Stimulated activated CD8-positive, alpha-beta memory T cell treated with anti-CD3 and anti-CD28 coated beads, Interleukin-15, amount 100 ng/mL, for 1 hour (primary cell): ENCODE data around the gene ANXA8.

Source experiments
- DNase-seq: peaks from one replicate; pipeline ENCODE4 v3.0.0-alpha.2; 2020; ENCODE audit warnings: low read depth

Gene ANXA8

DNA sequence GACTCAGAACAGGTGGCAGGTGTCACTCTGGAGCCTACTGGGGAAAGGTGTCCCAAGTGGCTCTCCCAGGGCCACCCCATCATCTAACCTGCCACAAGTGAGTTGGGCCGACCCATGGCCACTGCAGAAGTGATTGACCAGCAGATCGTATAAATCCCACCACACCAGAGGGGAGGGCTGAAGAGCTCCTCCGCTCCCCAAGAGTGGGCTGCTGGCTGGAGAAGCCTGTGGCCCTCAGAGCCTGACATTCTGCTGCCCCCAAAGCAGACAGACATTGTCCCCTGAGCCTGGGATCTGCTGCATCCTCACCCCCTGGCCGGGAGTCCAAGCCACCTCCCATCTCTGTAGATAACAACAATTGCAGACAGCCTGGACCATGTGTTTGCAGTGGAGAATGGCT lies 36.7 kb downstream of the ANXA8 start:
- DNase-seq = no peak

DNA sequence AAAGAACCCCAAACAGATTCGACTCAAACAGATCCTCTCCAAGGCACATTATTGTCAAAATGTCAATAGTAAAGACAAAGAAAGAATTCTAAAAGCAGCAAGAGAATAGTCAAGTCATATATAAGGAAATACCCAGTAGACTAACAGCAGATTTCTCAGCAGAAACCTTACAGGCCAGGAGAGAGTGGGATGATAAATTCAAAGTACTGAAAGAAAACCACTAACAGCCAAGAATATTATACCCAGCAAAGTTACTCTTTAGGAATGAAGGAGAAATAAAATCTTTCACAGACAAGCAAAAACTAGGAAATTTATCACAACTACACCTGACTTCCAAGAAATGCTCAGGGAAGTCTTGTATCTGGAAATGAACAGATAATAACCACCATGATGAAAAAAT lies 38.2 kb downstream of the ANXA8 start:
- no peak for DNase-seq

DNA sequence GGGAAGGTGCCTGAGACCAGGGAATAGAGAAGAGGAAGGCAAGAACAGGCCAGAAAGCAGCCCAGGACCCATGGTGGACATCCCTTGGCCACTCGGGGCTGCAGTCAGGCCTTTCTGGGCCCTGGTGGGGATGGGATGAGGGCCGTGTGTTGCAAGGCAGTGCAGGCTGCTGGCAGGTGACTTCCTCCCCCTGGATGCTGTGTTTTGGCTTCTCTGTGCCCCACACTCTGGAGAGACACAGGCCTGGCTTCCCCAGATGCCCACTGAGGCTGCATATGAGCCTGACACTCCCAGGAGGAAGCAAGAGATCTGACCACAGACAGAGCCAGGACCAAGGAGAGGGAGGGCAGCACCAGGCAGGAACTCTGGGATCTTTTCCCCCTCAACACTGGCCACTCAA lies 39.9 kb downstream of the ANXA8 start:
- DNase-seq = no peak

DNA sequence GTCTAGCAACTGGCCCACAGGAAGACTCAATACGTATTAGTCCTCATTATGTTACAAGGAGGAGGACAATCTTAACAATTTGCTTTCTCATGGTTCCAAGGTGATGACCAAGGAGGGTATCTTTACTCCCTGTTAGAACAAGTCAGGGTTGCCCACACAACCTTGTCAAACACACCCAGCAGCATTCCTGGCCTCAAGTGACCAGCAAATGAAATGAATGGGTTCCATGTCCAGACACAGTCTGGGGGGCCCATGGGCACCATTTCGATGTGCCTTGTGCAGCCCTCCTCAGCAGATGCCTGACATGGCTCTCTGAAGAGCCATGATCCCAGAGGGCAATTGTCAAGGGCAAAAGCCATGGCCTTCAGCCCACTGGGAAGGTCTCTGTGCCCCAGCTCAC lies 40.8 kb downstream of the ANXA8 start:
- no peak for DNase-seq

DNA sequence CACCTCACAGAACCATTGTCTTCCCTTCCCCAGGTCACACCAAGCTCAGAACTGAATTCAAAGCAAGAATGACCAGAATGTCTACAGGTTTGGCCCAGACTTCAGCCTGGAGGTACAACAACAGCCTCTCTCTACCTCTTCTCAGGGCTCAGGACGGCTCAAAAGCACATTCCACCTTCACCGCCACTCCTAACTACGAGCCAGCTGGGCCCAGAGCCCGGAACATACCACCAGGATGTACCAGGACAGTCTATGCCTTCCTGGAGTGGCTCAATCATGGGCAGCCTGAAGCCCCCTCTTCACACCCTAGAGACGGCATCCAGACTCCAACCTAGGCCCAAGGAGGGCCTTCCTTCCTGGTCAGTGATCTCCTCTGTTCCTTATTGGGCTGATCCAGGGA lies 41.6 kb downstream of the ANXA8 start:
- no peak for DNase-seq

DNA sequence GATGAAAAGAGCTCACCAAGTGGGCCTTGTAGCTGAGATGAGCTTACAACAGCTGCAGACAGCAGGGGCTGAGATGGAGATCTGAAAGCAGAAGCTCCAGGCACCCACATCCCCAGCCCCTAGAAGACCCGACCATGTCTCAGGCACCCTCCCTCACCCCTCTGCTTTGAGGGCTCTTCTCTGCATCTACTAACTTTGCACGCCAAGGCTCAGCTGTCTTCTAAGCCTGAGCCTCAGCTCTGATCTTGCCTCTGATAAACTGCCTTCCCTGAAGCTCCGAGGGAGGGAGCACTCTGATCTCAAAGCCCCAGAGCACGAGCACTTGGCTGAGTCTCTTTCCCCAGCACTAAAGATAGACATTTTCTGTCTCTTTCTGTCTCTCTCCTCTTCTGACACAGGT lies 42.0 kb downstream of the ANXA8 start:
- no peak for DNase-seq

DNA sequence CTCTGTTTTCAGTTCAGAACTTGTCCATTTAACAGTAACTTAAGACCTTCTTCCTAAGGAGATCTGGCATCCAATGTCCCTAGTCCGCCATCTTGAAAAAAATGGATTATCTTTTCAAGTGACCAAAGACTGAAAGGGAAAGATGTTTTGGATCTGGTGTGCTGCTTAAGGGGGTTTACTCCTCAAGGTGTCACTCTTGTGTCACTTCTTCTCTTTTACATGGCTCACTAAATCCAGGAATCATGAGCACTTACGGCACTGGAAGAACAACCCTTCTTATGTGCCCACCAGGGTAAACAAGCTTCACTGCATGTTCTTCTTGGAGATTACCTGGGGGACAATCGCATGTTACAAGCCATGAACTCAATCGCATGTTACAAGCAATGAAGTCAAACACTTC lies 43.7 kb downstream of the ANXA8 start:
- DNase-seq = no peak

DNA sequence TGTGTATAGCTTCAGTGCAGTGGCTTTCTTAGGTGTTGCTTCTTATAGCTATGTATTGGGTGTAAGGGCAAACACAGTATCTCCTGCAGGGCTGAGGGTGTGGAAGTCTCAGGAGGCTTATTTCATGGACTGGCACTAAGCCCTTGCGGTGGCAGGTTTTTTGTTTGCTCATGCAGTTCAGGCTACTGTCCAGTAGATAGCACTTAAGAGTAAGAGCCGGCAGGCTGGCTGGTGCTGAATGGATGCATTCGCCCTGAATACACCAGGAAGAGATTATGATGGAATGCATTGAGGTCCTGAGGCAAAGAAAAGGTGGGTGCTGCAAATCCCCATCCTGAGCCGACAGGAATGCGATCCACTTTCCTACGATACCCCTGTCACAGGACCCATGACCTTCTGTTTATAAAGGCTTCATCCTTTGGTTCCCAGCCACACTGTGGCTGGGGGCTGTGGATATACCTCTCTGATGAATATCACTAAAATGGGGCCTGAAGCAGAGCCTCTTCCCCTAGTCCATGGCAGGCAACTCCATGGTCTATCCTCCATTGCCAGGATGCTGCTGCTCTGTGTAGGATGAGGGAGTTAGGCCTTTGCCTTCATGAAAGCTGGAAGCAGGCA lies 44.9 kb downstream of the ANXA8 start:
- no peak for DNase-seq

DNA sequence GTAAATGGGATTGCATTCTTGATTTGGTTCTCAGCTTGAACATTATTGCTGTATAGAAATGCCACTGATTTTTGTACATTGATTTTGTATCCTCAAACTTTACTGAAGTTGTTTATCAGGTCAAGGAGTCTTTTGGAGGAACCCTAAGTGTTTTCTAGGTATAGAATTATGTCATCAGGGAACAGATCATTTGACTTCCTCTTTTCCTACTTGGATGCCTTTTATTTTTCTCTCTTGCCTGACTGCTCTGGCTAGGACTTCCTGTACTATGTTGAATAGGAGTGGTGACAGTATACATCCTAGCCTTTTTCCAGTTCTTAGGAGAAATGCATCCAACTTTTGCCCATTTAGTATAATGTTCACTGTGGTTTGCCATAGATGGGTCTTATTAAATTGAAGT lies 48.8 kb downstream of the ANXA8 start:
- no peak for DNase-seq

DNA sequence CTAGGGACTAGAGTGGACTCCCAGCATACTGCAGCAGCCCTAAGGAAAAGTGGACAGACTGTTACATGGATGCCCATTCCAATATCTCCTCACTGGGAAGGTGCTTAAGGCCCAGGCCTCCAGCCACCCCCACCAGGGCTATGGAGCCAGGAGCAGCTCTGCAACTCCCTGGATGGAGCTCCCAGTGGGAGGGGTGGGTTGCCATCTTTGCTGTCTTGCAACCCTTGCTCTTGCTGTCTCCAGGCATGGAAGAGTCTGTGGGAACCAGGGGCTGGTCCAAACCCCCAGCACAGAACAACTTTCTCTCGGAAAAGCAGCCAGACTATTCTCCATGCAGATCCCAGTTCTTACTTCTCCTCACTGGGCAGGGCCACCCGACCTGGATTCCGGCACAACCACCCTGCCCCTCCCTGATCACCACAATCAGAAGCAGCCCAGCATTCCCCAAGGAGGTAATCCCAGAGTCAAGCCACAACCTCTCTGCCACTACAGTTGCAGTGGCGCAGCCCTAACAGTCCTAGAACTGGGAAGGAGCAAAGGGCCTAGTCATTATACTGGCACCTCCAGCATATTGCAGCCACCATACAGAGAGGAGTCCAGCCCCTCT lies 58.0 kb downstream of the ANXA8 start:
- no peak for DNase-seq

DNA sequence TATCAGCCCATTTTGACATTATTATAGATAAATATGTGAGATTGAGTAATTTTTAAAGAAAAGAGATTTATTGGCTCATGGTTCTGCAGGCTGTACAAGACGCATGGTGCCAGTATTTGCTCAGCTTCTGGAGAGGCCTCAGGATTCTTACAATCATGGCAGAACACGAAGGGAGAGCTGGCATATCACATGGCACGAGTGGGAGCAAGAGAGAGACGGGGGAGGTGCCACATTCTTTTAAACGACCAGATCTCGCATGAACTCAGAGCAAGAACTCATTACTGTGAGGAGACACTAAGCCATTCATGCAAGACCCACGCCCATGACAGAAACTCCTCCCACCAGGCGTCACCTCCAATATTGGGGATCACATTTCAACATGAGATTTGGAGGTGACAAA lies 59.7 kb downstream of the ANXA8 start:
- no peak for DNase-seq

DNA sequence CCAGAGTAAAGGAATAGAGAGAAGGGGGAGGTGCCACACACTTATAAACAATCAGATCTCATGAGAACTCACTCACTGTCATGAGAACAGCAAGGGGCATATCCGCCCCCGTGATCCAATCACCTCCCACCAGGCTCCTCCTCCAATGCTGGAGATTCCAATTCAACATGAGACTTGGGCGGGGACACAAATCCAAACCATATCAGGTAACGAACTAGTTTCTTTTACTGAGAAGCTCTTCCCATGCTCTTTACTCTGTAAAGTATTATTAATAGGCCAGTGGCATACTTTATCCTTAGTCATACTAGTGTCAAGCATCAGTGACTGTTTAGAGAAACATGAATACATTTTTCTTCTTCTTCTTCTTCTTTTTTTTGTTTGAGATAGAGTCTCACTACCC lies 60.4 kb downstream of the ANXA8 start:
- DNase-seq = no peak

DNA sequence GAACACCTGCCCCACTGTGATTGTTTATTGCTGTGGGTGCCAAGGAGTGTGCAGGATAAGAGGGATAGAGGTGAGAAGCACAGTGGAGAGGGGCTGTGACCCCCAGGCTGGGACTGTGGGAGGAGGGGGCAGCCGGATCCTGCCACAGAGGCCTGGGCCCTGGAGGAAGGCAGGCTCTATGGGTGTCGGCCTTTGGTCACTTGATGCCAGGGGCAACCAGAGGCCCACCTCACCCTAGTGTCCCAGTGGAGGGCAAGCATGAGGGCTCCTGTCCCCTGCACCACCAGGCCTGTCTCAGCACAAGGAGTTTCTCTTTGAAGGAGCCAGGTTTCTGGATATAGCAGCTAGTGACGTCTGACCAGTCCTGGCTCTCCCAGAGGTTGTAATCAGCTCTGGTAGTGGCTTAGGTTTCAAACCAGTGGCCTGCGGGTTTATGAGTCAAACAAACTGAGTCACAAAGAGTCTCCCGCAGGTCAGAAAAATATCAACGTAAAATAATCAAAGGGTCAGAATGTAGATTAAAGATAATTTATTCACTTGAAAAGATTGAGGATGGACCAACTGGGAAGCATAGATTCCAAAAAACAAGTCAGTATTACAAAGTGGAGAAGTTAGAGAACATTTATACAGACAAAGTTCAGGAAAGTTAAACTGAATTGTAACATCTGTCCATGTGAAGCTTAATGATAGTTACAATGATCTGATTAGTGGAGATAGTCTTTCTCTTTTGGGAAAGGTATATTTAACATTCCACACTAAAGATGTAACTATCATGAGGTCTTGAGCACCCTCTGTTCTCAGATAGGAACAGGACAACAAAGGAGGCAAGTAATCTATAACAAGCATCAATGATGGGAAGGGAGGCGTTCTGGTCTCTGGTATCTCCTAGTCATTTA lies 62.6 kb downstream of the ANXA8 start:
- DNase-seq = no peak

DNA sequence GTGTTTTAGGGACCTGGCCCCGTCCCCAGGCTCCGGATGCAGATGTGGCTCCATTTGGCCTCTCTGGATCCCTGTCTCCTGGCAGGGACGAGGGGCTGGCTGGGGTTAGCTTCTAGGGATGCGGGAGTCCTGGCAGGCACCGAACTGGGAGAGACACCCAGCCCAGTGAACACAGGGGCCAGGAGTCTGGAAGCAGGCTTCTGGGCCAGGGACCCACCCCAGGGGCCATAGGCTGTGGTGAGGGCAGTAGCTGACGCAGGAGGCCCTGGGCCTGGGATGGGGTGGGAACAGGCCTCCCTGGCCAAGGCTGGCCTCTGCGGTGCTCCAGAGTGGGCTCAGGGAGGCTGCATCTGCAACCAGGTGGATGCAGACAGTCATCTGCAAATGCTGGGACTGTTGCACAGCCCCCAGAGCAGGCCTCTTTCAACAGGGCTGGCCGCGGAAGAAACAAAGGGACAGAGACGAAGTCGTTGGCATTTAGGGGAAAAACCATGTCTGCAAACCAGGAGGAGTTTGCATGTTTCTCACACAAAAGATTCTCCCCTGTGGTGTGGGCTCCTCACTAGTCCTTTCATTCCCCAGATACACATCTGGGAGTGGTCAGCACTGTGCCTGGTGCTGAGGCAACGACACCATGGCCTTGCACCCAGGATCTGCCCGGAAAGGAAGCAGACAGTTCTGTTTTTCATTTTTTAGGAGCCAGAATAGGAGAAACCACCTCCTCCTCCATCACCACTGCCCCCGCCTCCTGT lies 63.4 kb downstream of the ANXA8 start:
- no peak for DNase-seq

DNA sequence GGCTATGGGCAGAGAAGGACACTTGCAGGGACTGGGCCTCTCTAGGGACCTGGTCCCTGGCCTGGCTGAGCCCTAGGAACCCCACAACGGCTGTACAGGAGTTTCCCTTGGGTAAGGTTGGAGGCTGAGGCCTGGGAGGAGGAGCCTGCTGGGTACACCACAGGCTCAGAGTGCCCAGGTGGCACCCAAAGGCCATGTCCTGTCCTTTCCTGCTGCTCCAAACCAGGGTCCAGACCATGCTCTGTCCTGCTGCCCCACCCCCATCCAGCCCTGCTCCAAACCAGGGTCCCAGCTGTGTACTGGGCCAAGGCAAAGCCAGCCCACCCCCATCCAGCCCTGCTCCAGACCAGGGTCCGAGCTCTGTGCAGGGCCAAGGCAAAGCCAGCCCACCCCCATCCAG lies 64.5 kb downstream of the ANXA8 start:
- no peak for DNase-seq

DNA sequence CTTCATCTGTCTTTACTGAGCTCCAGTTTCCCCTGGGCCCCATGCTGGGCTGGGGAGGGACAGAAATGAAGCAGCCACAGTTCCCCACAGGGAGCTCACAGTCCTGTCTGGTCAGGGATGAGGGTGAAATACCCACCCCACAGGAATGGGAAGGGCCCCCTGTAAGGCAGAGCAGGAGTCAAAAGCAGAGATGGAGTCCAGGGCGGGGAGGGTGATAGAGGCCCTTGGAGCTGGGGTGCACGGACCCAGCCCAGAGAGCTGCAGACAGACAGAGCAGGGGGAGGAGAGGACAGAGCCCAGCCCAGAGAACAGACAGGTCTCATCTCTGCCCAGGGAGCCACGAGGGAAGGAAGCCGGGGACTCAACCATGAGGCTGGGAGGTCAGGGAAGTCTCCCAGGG lies 64.9 kb downstream of the ANXA8 start:
- no peak for DNase-seq

DNA sequence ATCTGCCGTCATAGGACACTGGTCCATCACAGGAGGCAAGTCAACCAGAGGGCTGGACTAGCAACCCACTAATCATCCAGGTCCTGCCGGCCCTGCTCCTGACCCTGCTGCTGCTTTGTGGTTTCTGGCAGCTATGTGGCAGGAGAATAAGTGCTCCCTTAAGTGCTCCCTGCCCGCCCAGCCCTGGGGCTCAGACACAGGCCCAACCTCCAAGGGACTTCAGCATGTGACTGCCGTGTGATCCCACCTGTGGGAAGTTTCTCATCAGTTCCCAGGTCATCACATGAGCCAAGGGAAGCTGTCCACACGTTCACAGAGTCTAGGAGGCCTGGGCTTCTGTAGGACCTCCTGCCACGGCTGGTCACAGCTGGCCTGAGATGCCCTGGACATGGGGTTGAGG lies 65.6 kb downstream of the ANXA8 start:
- DNase-seq = no peak
